Endothelial cell of umbilical vein (primary cell): ENCODE results near the gene NHLRC4. TPM values are rescaled to one million over a fixed set of nuclear protein-coding genes. Genes with fewer than 3 reads are reported as not detected.

ENCODE experiments used
- BruUV-seq: library from RNA; stranded (reverse); fragments of 400-500 nt; replicated peaks from 2 replicates; lab custom pipeline; 2021; lab: Mats Ljungman, UMichigan
- CTCF ChIA-PET: fragments of 300-600, 350-600 bp; sonication (Branson Sonifier 250); formaldehyde crosslinking; loops from one replicate; lab custom pipeline; 2021; ENCODE audit warnings: antibody characterized with exemption, inconsistent platforms; lab: Charles Lee
- POLR2A ChIA-PET: fragments of 300-600, 350-600 bp; sonication (Branson Sonifier 250); formaldehyde crosslinking; loops from one replicate; lab custom pipeline; 2021; ENCODE audit warnings: antibody characterized with exemption, inconsistent platforms; lab: Charles Lee
- DNase-seq: peaks from one replicate; pipeline ENCODE4 v3.0.0-alpha.2; 2011; ENCODE audit warnings: low read depth, low spot score
- FAIRE-seq: peaks from 2 replicates; lab custom pipeline; 2011; peaks lifted over from hg19 to GRCh38; lab: Jason Lieb, UNC
- H2AFZ ChIP-seq: 2 replicates; pipeline ENCODE4 v1.6.0; 2012; ENCODE audit warnings: low read depth, low read length, control low read depth, inconsistent platforms
- H3K27ac ChIP-seq: 2 replicates; pipeline ENCODE4 v1.5.1; 2011; ENCODE audit warnings: low read depth, mild to moderate bottlenecking, control low read depth, low read length, moderate library complexity; ENCODE audit not compliant: insufficient read depth
- H3K27me3 ChIP-seq, 2 experiments: 2 replicates each; pipeline versions ENCODE4 v1.6.0 to v1.6.1; 2011; ENCODE audit warnings: low read length in 2 of 2, mixed read lengths in 1 of 2; ENCODE audit not compliant: control insufficient read depth in 2 of 2, insufficient read depth in 2 of 2
- H3K36me3 ChIP-seq, 2 experiments: 2 replicates in 1 of 2; 3 replicates in 1 of 2; pipeline ENCODE4 v1.5.1; 2011; ENCODE audit warnings: low read length in 2 of 2, mild to moderate bottlenecking in 1 of 2, moderate library complexity in 1 of 2; ENCODE audit not compliant: control insufficient read depth in 2 of 2, insufficient read depth in 2 of 2; ENCODE audit errors: extremely low read depth in 1 of 2
- H3K4me1 ChIP-seq: 3 replicates; pipeline ENCODE4 v1.5.1; 2011; ENCODE audit warnings: mild to moderate bottlenecking, low read length; ENCODE audit not compliant: control insufficient read depth, insufficient read depth; ENCODE audit errors: extremely low read depth
- H3K4me2 ChIP-seq: 2 replicates; pipeline ENCODE4 v1.6.1; 2011; ENCODE audit warnings: low read length, control low read depth, mixed read lengths; ENCODE audit not compliant: insufficient read depth
- H3K4me3 ChIP-seq, 3 experiments: fragments of 200-600 bp in 1 of 3; sonication (generic), shearing (Covaris generic) in 1 of 3; replicated peaks in 1 of 3; 2 replicates each; pipeline ENCODE4 v1.5.1; 2011 to 2016; ENCODE audit warnings: control low read depth in 3 of 3, low read length in 3 of 3, mild to moderate bottlenecking in 2 of 3, inconsistent platforms in 1 of 3, low read depth in 1 of 3, moderate library complexity in 1 of 3; ENCODE audit not compliant: insufficient read depth in 1 of 3
- H3K79me2 ChIP-seq: 2 replicates; pipeline ENCODE4 v1.6.0; 2012; ENCODE audit warnings: low read length, inconsistent platforms; ENCODE audit not compliant: control insufficient read depth, insufficient read depth
- H3K9ac ChIP-seq: replicated peaks from 2 replicates; pipeline ENCODE3; 2011; ENCODE audit warnings: low read length, control low read depth; ENCODE audit not compliant: insufficient read depth; ENCODE audit errors: extremely low read depth
- H3K9me1 ChIP-seq: replicated peaks from 3 replicates; pipeline ENCODE4 v1.6.0; 2011; ENCODE audit warnings: mild to moderate bottlenecking, low read length; ENCODE audit not compliant: control insufficient read depth, insufficient read depth; ENCODE audit errors: extremely low read depth
- H3K9me3 ChIP-seq: replicated peaks from 2 replicates; pipeline ENCODE4 v1.5.1; 2012; ENCODE audit warnings: low read length, inconsistent platforms; ENCODE audit not compliant: control insufficient read depth, insufficient read depth
- H4K20me1 ChIP-seq: replicated peaks from 2 replicates; pipeline ENCODE3; 2011; ENCODE audit warnings: mild to moderate bottlenecking, low read length; ENCODE audit not compliant: control insufficient read depth, insufficient read depth; ENCODE audit errors: extremely low read depth
- CTCF ChIP-seq, 2 donors: IDR thresholded peaks; 1 replicate in 1 of 2; 2 replicates in 1 of 2; pipeline ENCODE4 v1.5.1; 2011; ENCODE audit warnings: low read length in 2 of 2, mild to moderate bottlenecking in 2 of 2, moderate library complexity in 2 of 2, control low read depth in 1 of 2, inconsistent platforms in 1 of 2, low read depth in 1 of 2; ENCODE audit not compliant: insufficient read depth in 1 of 2; ENCODE audit errors: extremely low read depth in 1 of 2
- EZH2 ChIP-seq: IDR thresholded peaks from 2 replicates; pipeline ENCODE4 v1.6.1; 2012; ENCODE audit warnings: borderline replicate concordance, low read depth, mild to moderate bottlenecking, moderate library complexity, low read length, inconsistent platforms; ENCODE audit not compliant: severe bottlenecking
- FOS ChIP-seq: IDR thresholded peaks from 2 replicates; pipeline ENCODE4 v1.6.1; 2011; ENCODE audit warnings: mild to moderate bottlenecking, low read length, moderate library complexity, borderline replicate concordance; ENCODE audit not compliant: insufficient read depth
- JUN ChIP-seq: IDR thresholded peaks from 2 replicates; pipeline ENCODE4 v1.6.1; 2011; ENCODE audit warnings: borderline replicate concordance, low read depth; ENCODE audit not compliant: insufficient read length, insufficient read depth
- MAX ChIP-seq: IDR thresholded peaks from 2 replicates; pipeline ENCODE4 v1.6.1; 2011; ENCODE audit not compliant: insufficient read depth, insufficient read length
- MYC ChIP-seq: IDR thresholded peaks from one replicate; pipeline ENCODE4 v1.6.1; 2011; ENCODE audit warnings: mild to moderate bottlenecking, low read depth, low read length
- POLR2A ChIP-seq: IDR thresholded peaks from 2 replicates; pipeline ENCODE4 v1.6.1; 2012; ENCODE audit warnings: low read depth, mild to moderate bottlenecking, control low read depth, low read length
- POLR2AphosphoS5 ChIP-seq: IDR thresholded peaks from 2 replicates; pipeline ENCODE4 v1.6.1; 2012; ENCODE audit warnings: low read depth, mild to moderate bottlenecking, control low read depth, low read length, moderate library complexity; ENCODE audit not compliant: insufficient read depth
- dilution Hi-C: fragments of 300-500 bp; cut with MboI; formaldehyde crosslinking; loops from one replicate; pipeline ENCODE4 v1.15.0; 2019; ENCODE audit warnings: low sequenced_read_pairs; ENCODE audit not compliant: extremely low pct_ligation_motif_present
- intact Hi-C: fragments of 100-400 bp; cut with micrococcal nuclease; formaldehyde crosslinking; loops from one replicate; pipeline ENCODE4 v1.10.0; 2022
- polyA plus RNA-seq, 4 experiments: library from polyadenylated mRNA; depleted of rRNA in 3 of 4; stranded (reverse) in 3 of 4; unstranded in 1 of 4; fragments of >200 nt; gene quantifications; 2 replicates each; pipeline versions ENCODE4 v1.2.1 to v1.2.3, GENCODE V29; 2011 to 2012; ENCODE audit warnings: missing spikeins in 1 of 4
- total RNA-seq: library from RNA; stranded (reverse); gene quantifications from 2 replicates; pipeline ENCODE4 v1.2.3, GENCODE V29; 2021

The NHLRC4 gene
- total and polyA plus RNA-seq, 2 donors (not counting 3 experiments of a cell fraction or from before 2014, with no cell fraction given) = 0.73 to 0.94 TPM

- Histone ChIP-seq H3K27ac (no peak overlapping the region), H3K4me1 (no peaks in the 10 kb centered on the region), H4K20me1 (no peaks in the 10 kb centered on the region), H3K9me3 (no peaks in the 10 kb centered on the region), H3K4me2 (no peak overlapping the region), H3K79me2 (peaks cover 86% of the 10 kb centered on the region), H3K9ac (no peak overlapping the region), H3K4me3 (no peak overlapping the region), H3K36me3 (peaks cover 1 to 3% of the 10 kb centered on the region in 2 experiments), H3K9me1 (no peaks in the 10 kb centered on the region), H3K27me3 (no peaks in the 10 kb centered on the region), H2AFZ (no peak overlapping the region)
- dilution Hi-C loops (no loop called here), intact Hi-C loops (no loop called here)
- no peak for TF ChIP-seq EZH2
- TF ChIP-seq CTCF (IDR thresholded peaks at IDR 0.05; ENCODE audit: extremely low read depth in 1 of 2, insufficient read depth in 1 of 2, low read depth in 1 of 2, low read length in 2 of 2) = no peak
- TF ChIP-seq MAX = no peak
- TF ChIP-seq MYC = no peak
- no peak for TF ChIP-seq POLR2AphosphoS5
- no peak for TF ChIP-seq JUN
- TF ChIP-seq POLR2A = no peak
- TF ChIP-seq FOS = no peak
- BruUV-seq = no TSS peak
- FAIRE-seq (no peak), DNase-seq (no peak)
- ChIA-PET CTCF (no interaction called here), POLR2A (no interaction called here)
Observed at GRCh38 chr16:535446-536405, 31.1 kb upstream of the NHLRC4 start.
